DMS153 treated with DMSO at 0.1 percent for 48 hours (cell line): Measurements from ENCODE around the gene SLC25A27.

Source experiments
- DNase-seq: peaks from one replicate; lab custom pipeline; 2025; ENCODE audit not compliant: unreplicated experiment; lab: John Stamatoyannopoulos, UW

Gene SLC25A27

DNA sequence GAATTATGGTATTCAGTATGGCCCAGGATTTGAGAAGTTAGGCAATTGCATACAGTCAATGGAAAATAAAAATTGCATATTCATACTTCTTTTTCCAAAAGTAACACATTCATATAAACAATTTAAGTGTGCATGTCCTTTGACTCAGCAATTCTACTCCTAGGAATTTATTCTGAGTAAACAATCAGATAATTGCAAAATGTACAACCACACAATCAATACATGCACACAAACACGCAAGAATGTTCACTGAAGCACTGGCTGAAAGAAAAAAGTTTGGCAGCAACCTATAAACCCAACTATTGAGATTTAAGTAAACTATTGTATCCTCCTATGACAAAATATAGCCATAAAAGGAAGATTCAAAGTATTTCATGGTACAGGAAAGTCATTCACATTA, 1.8 kb upstream of the SLC25A27 start:
- DNase-seq = no peak

DNA sequence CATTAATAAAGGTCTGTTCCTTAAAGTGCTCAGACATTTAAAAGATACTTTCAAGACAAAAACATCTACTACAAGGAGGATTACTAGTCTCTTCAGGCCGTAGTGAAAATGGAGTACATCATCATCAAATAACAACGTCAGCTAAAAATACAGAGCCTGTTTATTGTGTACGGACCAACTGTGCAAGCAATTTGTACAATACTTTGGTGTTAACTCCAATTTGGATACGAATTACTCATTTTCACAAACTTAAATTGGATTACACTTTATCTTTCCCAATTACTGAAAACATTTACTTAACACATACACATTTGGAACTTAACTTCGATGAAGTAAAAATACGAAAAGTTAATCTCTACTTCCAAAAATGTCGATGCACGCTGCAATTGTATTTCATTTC, 959 bp upstream of the SLC25A27 start:
- no peak for DNase-seq

DNA sequence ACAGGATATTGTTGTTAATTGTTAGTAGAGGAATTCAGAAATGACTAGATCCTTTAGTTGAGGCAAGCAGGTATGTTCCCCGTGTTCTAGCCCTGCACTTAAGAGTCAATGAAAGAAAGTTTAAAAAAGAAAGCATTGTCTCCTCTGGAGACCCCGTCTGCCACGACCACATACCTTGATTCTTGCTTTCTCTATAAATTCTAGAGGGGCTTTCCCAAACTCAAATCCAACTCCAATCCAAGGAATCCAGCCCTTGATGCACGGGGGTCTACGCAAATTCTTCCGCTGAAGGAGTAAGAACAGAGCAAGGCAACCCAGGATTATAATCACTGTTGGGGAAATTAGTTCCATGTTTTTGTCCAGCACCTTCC, 558 bp upstream of the SLC25A27 start:
- no peak for DNase-seq

DNA sequence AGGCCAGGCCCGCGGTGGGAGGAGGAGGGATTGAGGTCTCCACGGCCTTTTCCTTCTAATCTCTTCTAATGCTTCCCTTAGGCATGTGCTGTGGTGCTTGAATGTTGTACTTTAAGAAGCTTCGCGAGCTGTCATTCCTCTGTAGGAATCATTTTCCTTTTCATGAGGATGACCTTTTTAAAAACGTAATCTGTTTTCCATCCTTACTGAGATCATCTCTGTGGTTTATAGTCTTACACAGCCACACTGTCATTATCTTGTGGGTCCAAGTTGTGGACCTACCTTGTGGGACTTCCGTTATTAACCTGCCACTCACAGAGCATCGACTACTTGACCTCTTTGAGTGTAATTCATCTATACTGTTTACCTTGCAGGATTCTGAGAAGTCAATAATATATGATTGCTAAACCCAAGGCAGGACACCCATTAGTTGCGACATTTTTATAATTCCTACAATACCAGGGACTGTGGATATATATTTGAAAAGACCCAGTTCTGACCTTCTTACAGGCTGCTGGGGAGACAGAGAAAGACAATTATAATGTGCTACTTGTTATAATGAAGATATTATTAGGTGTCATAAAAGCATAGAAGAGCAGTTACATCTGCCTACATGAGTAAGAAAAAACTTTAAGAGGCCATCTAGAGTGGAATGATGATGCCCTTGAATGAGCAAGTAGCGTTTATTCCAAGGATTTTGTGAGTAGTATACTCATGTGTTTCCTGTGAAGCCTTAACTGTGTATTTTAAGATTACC, 842 bp downstream of the SLC25A27 start:
- no peak for DNase-seq

DNA sequence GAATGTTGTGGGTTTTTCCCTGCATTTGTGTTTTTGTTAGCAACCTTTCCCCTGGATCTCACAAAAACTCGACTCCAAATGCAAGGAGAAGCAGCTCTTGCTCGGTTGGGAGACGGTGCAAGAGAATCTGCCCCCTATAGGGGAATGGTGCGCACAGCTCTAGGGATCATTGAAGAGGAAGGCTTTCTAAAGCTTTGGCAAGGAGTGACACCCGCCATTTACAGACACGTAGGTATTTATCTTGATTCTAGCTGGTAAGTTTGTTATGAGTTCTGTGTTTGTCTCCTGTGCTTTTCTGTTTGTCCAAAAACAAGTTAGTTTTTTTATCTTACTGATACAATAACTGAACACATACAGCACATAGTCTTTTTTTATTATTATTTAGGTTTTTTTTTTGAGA, 3.0 kb downstream of the SLC25A27 start:
- no peak for DNase-seq

DNA sequence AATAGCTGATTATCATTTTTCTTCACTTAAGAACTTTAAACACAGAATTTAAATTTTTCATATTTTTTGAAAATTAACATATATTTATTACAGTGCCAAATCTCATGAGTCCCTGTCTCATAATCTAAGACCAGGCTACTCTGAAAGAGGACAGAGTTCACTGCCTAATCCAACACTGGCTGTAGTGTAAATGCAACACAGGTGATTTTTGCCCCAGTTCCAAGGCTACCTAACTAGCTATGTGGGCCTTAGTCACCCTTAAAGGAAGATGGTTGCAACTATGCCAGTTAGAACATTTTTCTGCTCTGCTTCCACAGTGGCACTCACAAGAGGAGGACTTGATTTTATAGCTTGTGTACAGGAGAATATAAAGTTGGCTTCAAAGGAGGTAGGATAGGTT, 4.9 kb downstream of the SLC25A27 start:
- no peak for DNase-seq

DNA sequence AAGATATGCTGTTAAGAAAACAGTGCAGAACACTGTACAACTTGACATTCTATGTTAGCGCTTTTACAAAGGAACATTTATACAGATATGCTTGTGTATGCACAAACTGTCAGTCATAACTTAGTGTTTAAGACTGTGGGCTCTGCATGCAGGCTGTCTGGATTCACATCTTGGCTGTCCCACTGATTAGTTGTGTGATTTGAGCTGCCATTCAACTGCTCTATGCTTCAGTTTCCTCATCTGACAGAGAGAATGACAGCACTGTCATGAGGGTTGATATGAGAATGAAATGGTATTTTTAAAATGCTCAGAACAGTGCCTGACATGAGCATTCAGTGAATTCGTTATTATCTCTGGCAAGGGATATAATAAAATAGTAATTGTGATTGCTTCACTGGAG, 8.7 kb downstream of the SLC25A27 start:
- DNase-seq = no peak

DNA sequence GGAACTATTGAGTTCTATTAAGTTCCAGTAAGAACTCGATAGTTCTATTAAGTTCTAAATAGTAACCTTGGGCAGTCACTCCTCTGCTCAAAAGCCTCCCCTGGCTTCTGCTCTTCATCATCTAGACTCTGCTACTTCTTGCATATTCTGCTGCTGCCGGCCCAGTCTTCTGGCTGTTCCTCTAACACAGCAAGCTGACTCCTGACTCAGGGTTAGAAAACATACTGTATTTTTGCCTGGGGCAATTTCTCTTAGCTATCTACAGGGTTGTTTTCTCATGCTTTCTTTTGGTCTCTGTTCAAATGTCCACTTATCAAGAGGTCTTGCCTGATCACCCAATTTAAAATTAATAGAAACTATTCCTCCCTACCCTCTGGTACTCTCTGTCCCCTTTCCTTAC, 14.6 kb downstream of the SLC25A27 start:
- DNase-seq = no peak

DNA sequence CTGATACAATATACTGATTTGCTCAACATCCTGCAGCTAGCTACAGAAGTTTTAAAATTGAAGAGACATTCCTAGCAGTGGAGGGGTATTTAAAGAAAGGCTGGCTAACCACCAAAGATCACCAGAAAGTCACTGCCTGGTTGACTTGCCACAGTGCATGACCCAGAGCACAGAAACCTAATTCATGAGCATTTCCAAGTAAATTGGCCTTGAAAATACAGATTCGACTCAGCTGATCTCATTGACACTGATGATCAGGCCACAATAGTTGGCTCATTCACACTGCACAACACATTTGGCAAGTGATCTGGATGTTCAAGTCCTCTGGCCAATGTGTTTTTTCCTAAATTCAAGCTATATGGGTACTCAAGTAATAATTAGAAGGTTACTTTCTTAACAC, 21.6 kb downstream of the SLC25A27 start:
- DNase-seq = no peak

DNA sequence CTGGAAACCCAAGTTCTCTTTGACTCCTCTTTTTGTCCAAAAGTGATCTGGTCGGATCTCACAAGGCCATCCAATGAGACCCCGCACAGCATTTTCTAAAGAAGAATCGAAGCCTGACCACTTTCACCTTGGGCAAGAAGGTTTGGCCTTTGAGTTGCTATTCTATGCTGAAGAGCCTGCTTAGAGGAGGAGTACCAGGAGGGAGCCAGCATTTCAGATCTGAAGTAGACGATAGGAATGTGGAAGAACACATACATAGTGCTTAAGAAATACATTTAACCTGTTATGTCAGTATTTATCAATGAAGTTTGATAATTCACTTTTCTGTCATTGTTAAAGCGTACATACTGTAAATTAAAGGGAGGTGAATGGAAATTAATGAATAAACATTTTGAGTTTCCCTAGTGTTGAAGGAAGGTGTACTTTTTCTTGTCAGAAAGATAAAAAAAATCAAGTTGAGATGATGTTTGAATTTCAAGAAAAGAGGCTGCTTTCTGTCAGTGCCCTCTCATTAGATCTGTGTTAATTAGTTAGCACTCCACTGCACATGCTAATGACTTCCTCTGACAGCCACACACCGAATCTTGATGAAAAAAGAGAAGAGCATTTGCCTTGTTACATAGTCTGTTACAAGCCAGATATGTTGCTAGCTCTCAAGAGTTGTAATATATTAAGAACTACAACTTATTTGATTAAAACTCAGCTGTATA, 24.0 kb downstream of the SLC25A27 start:
- DNase-seq = no peak

DNA sequence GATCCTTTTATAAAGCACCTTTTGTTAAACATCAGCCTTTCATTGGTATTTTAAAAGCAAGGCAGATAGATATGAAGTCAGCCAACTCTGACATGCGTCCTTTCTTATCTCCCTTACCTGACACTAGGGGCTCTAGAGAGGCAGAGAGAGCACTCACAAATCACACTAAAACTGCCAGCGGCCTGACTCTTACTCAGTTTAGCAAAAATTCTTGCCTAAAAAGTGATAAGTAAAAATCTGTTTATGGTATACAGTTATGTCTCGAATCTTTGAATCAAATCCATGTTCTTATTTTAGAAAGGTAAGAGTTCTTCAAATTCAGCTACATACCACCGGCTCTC, 24.5 kb downstream of the SLC25A27 start:
- no peak for DNase-seq

DNA sequence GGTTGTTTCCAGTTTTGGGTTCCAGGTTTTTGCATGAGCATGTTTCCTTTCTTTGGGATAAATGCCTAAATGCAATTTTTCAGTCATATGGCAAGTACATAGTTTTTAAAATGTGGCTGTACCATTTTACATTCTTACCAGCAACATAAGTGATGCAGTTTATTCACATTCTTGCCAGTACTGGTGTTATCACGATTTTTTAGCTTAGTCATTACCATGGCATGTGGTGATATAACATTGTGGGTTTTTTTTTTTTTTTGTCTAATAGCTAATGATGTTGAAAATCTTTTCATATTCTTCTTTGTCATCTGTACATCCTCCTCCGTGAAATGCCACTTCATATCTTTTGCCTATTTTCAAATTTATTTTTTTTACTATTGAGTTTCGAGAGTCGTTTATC, 32.0 kb downstream of the SLC25A27 start:
- DNase-seq = no peak

DNA sequence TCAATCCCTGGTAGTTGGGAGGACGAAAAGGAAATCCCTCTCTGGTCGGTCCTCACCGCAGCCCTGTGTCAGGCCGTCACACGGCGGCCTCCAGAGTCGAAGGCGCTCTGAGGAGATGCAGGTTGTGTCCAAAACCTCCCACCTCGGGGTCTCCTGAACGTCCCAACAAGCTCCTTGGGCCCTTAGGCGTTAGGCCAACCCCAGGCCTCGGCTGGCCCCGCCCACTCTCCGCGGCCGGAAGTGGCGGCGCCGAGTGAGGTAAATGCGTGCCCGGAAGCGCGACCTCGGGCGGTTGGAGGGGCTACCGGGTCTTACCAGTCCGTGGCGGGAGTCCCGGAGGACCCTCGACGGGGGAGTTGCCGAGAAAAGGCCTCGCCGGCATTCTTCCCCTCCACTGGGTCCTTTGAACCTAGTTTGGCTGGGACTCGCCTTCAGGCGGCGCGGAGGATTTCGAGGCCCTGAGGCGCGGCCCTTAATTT, 34.9 kb downstream of the SLC25A27 start, which contains the start of gene TDRD6:
Gene TDRD6, plus strand, starts transcription at position 267 of the 479 bp plus-strand sequence. CDS start 244 bp downstream, outside the sequence.
- no peak for DNase-seq

DNA sequence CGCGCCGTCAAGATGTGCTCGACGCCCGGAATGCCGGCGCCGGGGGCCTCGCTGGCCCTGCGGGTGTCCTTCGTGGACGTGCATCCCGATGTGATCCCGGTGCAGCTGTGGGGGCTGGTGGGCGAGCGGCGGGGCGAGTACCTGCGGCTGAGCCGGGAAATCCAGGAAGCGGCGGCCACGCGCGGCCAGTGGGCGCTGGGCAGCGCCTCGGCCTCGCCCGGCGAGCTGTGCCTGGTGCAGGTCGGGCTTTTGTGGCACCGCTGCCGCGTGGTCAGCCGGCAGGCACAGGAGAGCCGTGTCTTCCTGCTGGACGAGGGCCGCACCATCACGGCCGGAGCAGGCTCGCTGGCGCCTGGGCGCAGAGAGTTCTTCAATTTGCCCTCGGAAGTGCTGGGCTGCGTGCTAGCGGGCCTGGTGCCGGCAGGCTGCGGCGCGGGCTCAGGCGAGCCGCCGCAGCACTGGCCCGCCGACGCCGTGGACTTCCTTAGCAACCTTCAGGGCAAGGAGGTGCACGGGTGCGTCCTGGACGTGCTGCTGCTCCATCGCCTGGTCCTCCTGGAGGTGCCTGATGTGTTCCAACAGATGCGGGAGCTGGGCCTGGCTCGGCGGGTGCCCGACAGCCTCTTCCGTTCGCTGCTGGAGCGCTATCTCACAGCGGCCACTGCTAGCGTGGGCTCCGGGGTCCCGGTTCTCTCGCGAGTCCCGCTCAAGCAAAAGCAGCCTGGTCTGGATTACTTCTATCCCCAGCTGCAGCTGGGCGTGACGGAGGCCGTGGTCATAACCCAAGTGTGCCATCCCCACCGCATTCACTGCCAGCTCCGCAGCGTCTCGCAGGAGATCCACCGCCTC, 35.6 kb downstream of the SLC25A27 start:
- no peak for DNase-seq

DNA sequence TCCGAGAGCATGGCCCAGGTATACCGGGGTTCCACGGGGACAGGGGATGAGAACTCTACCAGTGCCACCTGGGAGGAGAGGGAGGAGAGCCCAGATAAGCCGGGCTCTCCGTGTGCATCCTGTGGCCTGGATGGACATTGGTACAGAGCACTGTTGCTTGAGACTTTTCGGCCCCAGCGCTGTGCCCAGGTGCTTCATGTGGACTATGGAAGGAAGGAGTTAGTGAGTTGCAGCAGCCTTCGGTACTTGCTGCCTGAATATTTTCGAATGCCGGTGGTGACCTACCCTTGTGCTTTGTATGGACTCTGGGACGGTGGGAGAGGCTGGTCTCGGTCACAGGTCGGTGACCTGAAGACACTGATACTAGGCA, 36.2 kb downstream of the SLC25A27 start:
- no peak for DNase-seq

DNA sequence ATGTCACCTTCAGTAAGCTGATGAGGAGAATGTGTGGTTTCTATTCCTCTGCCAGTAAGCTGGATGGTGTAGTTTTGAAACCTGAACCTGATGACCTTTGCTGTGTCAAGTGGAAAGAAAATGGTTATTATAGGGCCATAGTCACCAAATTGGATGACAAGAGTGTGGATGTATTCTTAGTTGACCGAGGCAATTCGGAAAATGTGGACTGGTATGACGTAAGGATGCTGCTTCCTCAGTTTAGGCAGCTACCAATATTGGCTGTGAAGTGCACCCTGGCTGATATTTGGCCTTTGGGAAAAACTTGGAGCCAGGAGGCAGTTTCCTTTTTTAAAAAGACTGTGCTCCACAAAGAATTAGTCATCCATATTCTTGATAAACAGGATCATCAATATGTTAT, 36.9 kb downstream of the SLC25A27 start:
- DNase-seq = no peak

DNA sequence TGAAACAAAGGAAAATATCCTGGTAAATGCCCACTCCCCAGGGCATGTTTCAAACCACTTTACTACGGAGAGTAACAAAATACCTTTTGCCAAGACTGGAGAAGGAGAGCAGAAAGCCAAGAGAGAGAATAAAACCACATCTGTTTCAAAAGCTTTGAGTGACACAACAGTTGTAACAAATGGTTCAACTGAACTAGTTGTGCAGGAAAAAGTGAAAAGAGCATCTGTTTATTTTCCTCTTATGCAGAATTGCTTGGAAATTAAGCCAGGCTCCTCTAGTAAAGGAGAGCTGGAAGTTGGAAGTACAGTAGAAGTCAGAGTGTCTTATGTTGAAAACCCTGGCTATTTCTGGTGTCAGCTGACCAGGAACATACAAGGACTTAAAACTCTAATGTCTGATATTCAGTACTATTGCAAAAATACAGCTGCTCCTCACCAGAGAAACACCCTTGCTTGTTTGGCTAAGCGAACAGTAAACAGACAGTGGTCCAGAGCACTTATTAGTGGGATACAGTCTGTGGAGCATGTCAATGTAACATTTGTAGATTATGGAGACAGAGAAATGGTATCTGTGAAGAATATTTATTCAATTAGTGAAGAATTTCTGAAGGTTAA, 37.5 kb downstream of the SLC25A27 start:
- no peak for DNase-seq

DNA sequence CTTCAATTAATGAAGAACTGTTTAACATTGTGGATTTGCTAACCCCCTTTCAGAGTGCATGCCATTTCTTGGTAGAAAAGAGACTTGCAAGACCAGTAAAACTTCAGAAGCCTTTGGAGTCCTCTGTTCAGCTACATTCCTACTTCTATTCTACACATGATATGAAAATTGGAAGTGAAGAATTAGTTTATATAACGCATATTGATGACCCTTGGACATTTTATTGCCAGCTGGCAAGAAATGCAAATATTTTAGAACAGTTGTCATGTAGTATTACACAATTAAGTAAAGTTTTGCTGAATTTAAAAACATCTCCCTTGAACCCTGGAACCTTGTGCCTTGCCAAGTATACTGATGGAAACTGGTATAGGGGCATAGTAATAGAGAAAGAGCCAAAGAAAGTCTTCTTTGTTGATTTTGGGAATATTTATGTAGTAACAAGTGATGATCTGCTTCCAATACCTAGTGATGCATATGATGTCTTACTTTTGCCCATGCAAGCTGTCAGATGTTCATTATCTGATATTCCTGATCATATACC, 38.2 kb downstream of the SLC25A27 start:
- no peak for DNase-seq

DNA sequence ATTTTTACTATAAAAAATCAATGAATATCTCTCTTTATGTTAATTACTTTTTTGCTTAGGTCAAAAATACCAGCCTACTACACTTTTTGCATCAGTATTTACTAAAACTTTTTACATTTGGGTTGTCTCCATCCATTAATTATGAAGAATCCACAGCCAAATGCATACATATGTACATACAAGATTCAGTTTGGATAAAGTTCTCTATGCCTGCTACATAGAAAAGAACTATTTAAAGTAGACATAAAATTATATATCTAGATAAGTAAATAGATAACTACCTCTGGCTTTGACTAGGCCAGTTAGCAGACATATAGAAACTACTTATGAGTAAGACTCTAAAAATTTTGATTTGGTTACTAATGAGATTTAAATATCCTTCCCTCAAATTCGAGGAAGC, 47.2 kb downstream of the SLC25A27 start:
- DNase-seq = no peak

DNA sequence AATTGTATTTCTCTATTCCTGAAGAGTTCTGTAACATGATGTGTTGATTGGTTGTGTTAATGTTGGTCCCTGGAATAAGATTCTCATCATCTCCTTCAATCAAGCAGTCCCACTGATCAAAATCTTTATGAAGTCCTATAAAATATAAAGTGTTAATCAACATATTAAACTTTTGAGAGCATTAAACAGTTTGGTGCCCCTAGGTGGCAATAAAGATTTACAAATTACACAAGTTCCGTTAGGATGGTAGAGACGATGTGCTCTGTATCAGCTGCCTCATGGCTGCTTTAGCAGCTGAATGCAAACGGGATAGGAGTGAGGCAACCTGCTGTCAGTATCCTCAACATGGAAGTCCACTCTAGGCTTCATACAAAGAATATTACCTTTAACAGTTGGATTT, 51.8 kb downstream of the SLC25A27 start:
- DNase-seq = no peak

DNA sequence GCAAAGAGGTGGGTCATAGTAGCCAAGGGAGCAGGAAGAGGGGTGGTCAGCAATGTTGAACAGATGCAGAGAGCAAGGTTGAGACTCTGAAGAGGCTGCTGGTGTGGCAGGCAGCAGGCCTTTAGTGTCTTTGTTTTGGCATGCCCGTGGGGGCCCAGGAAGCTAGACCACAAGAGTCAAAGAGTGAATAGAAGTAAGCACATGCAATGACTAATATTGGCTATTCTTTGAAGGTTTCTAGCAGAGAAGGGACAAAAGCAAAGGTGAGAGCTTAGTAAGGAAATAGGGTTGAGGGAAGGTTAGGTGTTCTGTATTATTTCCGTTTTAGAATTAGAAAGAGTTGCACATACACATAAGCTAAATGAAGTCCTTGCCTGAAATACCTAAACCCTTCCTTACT, 53.7 kb downstream of the SLC25A27 start:
- no peak for DNase-seq
